Measurements from ENCODE around the gene C1QTNF3. TPM values are rescaled to one million over a fixed set of nuclear protein-coding genes. Genes with fewer than 3 reads are reported as not detected.
"Not testable (repeated sequence)": the region's sequence is repeated elsewhere in the genome, so short reads cannot be mapped to it uniquely, and the experiment has no call there.

Gene C1QTNF3, protein sequence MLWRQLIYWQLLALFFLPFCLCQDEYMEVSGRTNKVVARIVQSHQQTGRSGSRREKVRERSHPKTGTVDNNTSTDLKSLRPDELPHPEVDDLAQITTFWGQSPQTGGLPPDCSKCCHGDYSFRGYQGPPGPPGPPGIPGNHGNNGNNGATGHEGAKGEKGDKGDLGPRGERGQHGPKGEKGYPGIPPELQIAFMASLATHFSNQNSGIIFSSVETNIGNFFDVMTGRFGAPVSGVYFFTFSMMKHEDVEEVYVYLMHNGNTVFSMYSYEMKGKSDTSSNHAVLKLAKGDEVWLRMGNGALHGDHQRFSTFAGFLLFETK
- 1.6 TPM in 2 replicates for total RNA-seq (2021)
- Bru-seq, nascent RNA, result percentile 54 among the genes with signal in this experiment
- BruChase-seq, experiment 1, labeled RNA remaining after a 2-hour chase, result percentile 62 among the genes with signal in this experiment
- percentile 49 among the genes with signal in this experiment for BruChase-seq, experiment 2, labeled RNA remaining after a 6-hour chase
- long read RNA-seq, result 0 reads

DNA sequence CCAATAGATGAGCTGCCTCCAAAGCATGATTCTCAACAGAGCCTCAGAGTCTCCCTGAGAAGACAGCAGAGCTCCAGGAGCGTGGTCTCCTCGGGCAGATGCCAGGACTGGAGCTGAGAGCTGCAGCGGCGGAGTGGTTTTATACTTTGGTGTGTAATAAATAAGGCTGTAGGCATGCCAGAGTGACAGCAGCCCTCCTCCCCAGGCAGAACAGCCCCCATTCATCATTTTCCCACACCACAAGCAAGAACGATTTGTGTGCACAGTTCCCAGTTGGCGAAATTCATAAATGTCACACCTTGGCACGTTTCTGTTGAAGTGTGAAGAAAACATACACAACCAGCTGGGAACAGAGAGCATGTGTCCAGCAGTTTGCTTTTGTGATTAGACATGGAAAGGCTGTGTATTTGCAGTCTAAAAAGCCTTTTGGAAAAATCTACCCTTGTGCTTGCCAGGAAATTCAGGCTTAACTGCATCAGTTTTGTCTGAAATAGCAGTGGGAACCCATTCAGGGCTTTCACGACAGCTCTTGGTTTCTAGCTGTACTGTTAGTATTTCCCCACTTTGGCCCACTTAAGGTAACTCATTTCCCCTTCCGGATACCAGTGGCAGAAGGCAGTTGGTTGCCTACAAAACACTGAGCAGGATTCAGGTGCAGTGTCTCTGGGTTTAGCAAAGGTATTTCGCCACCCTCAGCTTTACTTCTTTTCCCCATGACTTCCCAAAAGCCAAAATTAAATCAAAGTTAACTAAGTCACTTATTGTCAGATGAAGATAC is at the start of gene C1QTNF3:
C1QTNF3 (minus strand) TSS at position 115 of the 778 bp plus-strand sequence; CDS start at position 27, 88 bp downstream.
- no peak within 1 kb of the TSS for H3K27ac ChIP-seq (ENCODE audit: low read depth, low read length, poor library complexity, severe bottlenecking)
- no peak for DNase-seq (ENCODE audit: low spot score)
- ChIA-PET CTCF (no interaction called here), POLR2A (ENCODE audit: low non-redundant PET) (no interaction called here)
- no peaks in the 10 kb centered on the region for H3K27me3 ChIP-seq (replicated peaks; ENCODE audit: insufficient read depth, low read depth, low read length, poor library complexity)
- intact Hi-C loops (cut with micrococcal nuclease; ENCODE audit: unreplicated experiment), result no loop called here
- no peaks in the 10 kb centered on the region for H3K4me1 ChIP-seq (ENCODE audit: insufficient read depth, low read length, poor library complexity, severe bottlenecking)
- no TSS peak for BruUV-seq (replicated peaks)
- H3K36me3 ChIP-seq (ENCODE audit: insufficient read depth, low read length, poor library complexity, severe bottlenecking), result no peaks in the 10 kb centered on the region
- no peaks in the 10 kb centered on the region for H3K9me3 ChIP-seq (ENCODE audit: low read depth, low read length, poor library complexity, severe bottlenecking)
- TF ChIP-seq, protein P1, sequence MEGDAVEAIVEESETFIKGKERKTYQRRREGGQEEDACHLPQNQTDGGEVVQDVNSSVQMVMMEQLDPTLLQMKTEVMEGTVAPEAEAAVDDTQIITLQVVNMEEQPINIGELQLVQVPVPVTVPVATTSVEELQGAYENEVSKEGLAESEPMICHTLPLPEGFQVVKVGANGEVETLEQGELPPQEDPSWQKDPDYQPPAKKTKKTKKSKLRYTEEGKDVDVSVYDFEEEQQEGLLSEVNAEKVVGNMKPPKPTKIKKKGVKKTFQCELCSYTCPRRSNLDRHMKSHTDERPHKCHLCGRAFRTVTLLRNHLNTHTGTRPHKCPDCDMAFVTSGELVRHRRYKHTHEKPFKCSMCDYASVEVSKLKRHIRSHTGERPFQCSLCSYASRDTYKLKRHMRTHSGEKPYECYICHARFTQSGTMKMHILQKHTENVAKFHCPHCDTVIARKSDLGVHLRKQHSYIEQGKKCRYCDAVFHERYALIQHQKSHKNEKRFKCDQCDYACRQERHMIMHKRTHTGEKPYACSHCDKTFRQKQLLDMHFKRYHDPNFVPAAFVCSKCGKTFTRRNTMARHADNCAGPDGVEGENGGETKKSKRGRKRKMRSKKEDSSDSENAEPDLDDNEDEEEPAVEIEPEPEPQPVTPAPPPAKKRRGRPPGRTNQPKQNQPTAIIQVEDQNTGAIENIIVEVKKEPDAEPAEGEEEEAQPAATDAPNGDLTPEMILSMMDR (conservative IDR thresholded peaks at IDR 0.05; ENCODE audit: low read depth, low read length), result no peak
- no peak for TF ChIP-seq EZH2 (IDR thresholded peaks at IDR 0.05; ENCODE audit: borderline replicate concordance, low read depth, low read length, poor library complexity, severe bottlenecking)
- no peak within 1 kb of the TSS for H3K4me3 ChIP-seq (ENCODE audit: low read depth, low read length, poor library complexity, severe bottlenecking)

DNA sequence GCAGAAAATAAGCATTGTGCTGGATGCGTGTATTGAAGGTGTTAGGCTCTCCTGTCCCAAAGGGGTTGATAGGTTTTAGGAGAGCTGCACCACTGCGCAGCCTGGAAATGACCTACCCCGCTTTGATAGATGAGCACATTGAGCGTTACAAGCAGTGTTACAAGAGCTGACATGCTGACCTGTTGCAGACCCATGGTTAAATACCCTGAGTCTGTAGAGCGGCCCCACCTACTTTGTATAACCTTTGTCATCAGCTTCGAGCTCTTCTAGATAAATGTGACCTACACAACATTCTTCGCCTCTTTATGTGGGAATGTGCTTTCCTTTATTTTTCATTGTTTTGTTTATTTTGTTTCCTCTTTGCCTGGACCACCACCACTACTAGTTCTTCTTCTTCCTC is 48.0 kb upstream of the C1QTNF3 start:
- DNase-seq (ENCODE audit: low spot score); BruUV-seq (replicated peaks); H3K9me3 ChIP-seq (ENCODE audit: low read depth, low read length, poor library complexity, severe bottlenecking); H3K4me1 ChIP-seq (ENCODE audit: insufficient read depth, low read length, poor library complexity, severe bottlenecking); H3K27me3 ChIP-seq (replicated peaks; ENCODE audit: insufficient read depth, low read depth, low read length, poor library complexity); CTCF ChIA-PET; H3K4me3 ChIP-seq (ENCODE audit: low read depth, low read length, poor library complexity, severe bottlenecking); H3K27ac ChIP-seq (ENCODE audit: low read depth, low read length, poor library complexity, severe bottlenecking); H3K36me3 ChIP-seq (ENCODE audit: insufficient read depth, low read length, poor library complexity, severe bottlenecking); intact Hi-C loops (cut with micrococcal nuclease; ENCODE audit: unreplicated experiment); POLR2A ChIA-PET (ENCODE audit: low non-redundant PET): not testable (repeated sequence)

DNA sequence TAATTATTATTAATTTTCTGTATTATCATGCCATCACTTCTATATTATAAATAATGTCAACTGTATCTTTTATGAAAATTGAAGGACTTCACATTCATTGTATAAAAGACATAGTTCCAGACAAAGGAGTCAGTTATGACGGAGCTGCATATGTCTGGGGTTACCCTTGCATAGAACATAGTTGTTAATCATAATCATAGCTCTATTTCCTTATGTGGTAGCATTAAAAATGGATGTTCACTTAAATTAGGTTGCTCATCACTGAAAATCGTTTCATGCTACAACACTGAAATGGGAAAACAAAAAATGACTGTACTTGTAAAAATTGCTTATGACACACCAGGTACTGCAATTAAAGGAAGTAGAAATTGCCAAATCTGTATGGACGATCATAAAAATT is 46.8 kb upstream of the C1QTNF3 start:
- CTCF ChIA-PET; H3K27me3 ChIP-seq (replicated peaks; ENCODE audit: insufficient read depth, low read depth, low read length, poor library complexity); H3K9me3 ChIP-seq (ENCODE audit: low read depth, low read length, poor library complexity, severe bottlenecking); H3K27ac ChIP-seq (ENCODE audit: low read depth, low read length, poor library complexity, severe bottlenecking); intact Hi-C loops (cut with micrococcal nuclease; ENCODE audit: unreplicated experiment); DNase-seq (ENCODE audit: low spot score); H3K4me3 ChIP-seq (ENCODE audit: low read depth, low read length, poor library complexity, severe bottlenecking); H3K4me1 ChIP-seq (ENCODE audit: insufficient read depth, low read length, poor library complexity, severe bottlenecking); BruUV-seq (replicated peaks); POLR2A ChIA-PET (ENCODE audit: low non-redundant PET); H3K36me3 ChIP-seq (ENCODE audit: insufficient read depth, low read length, poor library complexity, severe bottlenecking): not testable (repeated sequence)

DNA sequence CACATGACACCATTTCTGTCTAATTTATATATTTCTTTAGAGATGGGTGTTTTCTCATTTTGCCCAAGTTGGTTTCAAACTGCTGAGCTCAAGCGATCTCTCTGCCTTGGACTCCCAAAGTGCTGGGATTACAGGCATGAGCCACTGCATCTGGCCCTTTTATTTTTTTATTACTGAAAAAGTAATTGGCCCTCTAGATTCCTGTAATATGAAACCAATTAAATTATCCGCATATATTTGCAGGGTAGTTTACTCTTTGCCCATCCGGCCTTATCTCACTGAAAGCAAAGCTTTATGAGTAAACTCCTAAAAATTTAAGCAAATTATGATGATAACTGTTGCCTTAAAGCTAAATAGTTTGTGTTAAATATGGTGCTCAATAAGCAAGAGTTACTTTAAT is 44.7 kb upstream of the C1QTNF3 start:
- H3K4me1 ChIP-seq (ENCODE audit: insufficient read depth, low read length, poor library complexity, severe bottlenecking); BruUV-seq (replicated peaks); H3K27me3 ChIP-seq (replicated peaks; ENCODE audit: insufficient read depth, low read depth, low read length, poor library complexity); H3K36me3 ChIP-seq (ENCODE audit: insufficient read depth, low read length, poor library complexity, severe bottlenecking); POLR2A ChIA-PET (ENCODE audit: low non-redundant PET); H3K27ac ChIP-seq (ENCODE audit: low read depth, low read length, poor library complexity, severe bottlenecking); intact Hi-C loops (cut with micrococcal nuclease; ENCODE audit: unreplicated experiment); H3K4me3 ChIP-seq (ENCODE audit: low read depth, low read length, poor library complexity, severe bottlenecking); DNase-seq (ENCODE audit: low spot score); CTCF ChIA-PET; H3K9me3 ChIP-seq (ENCODE audit: low read depth, low read length, poor library complexity, severe bottlenecking): not testable (repeated sequence)

DNA sequence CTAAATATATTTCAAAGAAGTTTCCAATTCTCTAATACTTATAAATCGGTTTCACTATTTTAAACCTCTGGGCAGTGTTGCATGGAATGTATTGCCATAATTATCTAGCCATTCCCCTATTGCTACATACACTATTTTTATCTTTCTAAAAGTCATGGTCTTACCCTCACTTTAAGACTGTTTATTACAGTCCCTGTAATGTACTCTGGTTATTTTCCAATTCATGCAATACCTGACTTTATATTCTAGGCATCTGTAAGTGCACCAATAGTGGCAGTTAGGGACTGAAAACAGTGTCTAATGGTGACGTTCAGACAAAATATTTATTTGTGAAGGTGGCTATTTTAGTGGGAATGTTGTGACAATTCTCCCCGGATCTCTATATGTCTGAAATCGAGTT is 40.9 kb upstream of the C1QTNF3 start:
- H3K36me3 ChIP-seq (ENCODE audit: insufficient read depth, low read length, poor library complexity, severe bottlenecking); CTCF ChIA-PET; H3K27ac ChIP-seq (ENCODE audit: low read depth, low read length, poor library complexity, severe bottlenecking); intact Hi-C loops (cut with micrococcal nuclease; ENCODE audit: unreplicated experiment); H3K4me3 ChIP-seq (ENCODE audit: low read depth, low read length, poor library complexity, severe bottlenecking); DNase-seq (ENCODE audit: low spot score); BruUV-seq (replicated peaks); H3K27me3 ChIP-seq (replicated peaks; ENCODE audit: insufficient read depth, low read depth, low read length, poor library complexity); H3K9me3 ChIP-seq (ENCODE audit: low read depth, low read length, poor library complexity, severe bottlenecking); H3K4me1 ChIP-seq (ENCODE audit: insufficient read depth, low read length, poor library complexity, severe bottlenecking); POLR2A ChIA-PET (ENCODE audit: low non-redundant PET): not testable (repeated sequence)

DNA sequence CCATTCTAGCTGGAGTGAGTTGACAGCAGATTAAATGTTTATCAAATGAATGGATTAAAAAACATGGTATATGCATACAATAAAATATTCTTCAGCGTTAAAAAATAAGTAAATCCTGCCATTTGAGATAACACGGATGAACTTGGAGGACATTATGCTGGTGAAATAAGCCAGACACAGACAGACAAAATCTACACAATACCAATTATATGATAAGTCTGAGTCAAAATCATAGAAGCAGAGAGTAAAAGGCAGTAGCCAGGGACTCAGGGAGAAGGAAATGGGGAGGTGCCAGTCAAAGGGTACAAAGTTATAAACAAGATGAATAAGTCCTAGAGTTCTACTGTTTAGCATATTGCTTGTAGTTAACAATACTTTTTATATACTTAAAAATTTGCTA is 36.5 kb upstream of the C1QTNF3 start:
- H3K27me3 ChIP-seq (replicated peaks; ENCODE audit: insufficient read depth, low read depth, low read length, poor library complexity); H3K4me3 ChIP-seq (ENCODE audit: low read depth, low read length, poor library complexity, severe bottlenecking); intact Hi-C loops (cut with micrococcal nuclease; ENCODE audit: unreplicated experiment); H3K4me1 ChIP-seq (ENCODE audit: insufficient read depth, low read length, poor library complexity, severe bottlenecking); POLR2A ChIA-PET (ENCODE audit: low non-redundant PET); H3K9me3 ChIP-seq (ENCODE audit: low read depth, low read length, poor library complexity, severe bottlenecking); DNase-seq (ENCODE audit: low spot score); CTCF ChIA-PET; H3K36me3 ChIP-seq (ENCODE audit: insufficient read depth, low read length, poor library complexity, severe bottlenecking); H3K27ac ChIP-seq (ENCODE audit: low read depth, low read length, poor library complexity, severe bottlenecking); BruUV-seq (replicated peaks): not testable (repeated sequence)

All from A673 (cell line).